GM21526 (cell line): ENCODE results near the gene AOPEP.

ENCODE experiments used
- ATAC-seq: cut with Tn5 transposase; IDR thresholded peaks from one replicate; pipeline ENCODE4 v1.9.1; 2021; ENCODE audit warnings: moderate library complexity; ENCODE audit not compliant: unreplicated experiment, low FRiP score

Gene AOPEP

DNA sequence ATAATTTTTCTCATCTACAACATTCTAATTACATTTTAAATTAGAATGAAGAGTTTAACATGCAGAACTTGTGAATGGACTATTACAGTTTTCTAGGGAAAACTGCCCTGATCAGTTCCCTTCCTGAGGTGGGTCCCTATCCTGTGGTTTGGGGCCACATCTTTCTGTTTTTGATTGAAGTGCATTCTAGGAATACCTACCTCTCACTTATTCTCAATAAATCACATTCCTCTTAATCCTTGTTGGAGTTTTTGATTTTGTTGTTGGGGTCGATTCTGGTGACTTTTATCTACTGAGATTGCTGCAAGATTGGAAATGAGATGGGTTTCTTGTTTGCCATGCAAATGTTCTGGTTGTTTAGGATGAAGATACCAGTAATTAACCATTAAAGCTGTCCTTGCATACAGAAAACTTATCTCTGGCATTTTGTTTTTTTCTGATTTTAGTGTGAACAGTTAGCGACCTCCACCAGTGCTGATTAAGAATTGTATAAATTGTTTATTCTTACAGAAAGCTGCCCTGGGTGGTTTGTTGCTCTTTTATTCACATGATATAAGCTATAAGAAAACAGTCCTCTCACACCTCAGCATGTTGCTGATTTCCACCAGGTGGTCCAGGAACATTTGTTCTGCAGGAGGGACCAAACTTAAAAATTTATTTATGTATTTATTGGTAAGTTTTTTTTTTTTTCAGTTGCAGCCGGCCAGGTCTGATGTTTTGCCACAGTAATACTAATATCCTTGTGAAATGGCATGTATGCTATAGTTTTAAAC lies 321.1 kb downstream of the AOPEP start:
- no peak for ATAC-seq

DNA sequence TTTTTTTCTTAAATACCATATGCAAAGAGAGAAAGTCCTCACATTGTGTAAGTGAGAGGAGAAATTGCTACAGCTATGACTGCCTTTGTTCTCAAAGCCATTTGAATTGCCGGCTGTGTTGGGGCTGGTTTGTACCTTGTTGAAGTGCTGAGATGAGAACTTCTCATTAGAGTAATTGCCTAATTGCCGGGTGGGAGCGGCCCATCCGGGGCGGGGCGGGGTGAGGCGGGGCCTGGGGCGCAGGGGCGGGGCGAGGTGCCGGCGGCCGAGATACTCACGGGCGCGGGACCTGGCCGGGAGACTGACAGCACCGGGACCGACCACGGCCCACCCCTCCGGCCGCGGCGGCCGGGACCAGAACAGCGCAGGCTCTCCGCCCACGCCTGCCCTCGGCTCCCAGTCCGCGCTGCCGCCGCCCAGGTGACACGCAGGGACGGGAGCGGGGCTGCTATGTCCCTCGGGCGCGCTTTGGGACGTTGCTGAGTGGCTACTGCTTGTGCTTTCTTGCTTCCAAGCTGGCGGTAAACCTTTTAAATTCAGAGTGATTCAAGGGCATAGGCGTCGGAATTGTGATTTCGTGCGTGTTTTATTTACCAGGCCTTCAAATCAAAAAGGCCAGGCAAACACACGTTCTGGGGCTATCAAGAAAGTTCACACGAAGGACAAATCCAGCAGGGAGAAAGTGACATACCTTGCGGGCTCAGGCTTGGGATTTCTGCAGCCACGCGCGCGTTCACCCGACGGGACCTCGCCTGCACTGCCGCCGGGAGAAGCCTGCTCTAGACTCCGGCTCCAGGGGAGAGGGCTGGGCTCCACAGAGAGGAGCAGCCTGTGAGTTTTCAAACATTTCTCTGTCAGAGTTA lies 322.0 kb downstream of the AOPEP start:
- ATAC-seq = peak; percentile 83

DNA sequence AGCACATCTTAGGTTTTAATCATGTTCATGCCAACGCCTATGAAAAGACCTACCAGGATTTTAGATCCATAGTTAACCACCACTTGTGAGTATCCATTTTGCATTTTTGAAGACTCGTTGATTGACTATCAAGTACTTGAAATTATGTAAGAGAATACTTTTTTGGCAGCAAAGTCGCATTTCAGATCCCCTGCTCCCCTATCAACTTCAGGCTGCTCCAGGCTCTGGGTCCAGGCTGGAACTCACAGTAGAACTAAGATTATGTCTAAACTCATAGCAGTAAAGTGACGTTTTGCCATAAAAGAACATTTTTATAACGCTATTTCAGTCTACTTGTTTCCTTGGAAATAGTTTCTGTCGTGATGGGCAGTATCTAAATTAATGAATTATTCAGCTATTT lies 323.3 kb downstream of the AOPEP start:
- ATAC-seq = no peak

DNA sequence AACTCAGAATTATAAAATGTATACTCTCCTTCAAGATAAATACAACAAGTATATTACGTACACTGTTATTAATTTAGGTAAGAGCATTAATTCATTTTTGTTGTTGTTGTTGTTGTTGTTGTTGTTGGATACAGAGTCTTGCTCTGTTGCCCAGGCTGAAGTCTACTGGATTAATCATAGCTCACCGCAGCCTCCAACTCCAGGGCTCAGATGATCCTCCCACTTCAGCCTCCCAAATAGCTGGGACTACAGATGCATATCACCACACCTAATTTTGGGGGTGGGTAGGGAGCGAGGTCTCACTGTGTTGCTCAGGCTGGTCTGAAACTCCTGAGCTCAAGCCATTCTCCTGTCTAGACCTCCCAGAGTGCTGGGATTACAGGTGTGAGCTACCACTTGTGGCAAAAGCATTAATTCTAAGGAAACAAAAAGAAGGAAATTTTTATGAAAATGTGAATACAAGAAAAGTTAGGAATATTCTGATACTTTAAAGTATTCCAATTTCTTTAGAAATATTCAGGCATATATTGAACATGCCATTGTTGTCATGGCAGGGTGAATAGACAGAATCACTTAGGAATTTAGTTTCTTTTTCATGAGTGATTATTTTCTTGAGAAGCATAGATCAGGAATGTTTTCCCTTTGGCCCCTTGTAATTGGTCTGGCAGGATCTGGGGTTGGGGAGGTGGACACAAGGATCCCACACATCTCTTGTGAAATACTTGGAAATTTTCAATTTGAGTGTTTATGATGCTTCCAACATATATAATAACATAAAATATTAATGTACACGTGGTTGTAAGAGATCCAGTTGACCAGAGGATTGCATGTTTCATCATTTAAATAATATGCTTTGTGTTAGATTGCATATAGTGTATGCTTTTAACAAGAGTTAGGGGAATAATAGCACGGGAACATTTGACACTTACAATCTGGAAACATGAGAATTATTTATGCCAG lies 327.4 kb downstream of the AOPEP start:
- ATAC-seq = no peak

DNA sequence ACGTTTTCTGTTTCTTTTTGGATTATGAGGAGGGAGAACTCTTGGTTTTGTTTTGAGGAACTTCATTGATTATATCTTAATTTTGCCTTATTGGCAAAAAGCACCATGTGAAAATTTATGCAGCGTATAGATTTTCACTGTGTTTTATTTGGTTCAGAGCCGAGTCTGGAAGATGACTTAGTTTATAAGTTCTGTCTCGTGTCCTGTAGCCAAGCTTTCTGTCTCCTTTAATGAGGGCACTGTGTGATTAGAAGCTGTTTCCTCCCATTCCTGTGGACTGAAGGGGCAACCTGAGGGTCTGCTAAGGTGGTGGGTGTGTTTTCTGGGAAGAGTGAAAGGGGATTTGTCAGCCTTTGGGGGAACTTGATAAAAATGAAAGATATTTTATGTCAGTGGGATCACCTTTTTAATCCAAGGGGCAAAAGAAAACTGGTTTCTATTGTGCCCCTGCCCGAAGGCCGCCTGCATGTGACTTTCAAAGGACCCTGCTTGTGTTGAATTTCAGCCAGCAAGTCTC lies 328.9 kb downstream of the AOPEP start:
- ATAC-seq = no peak

DNA sequence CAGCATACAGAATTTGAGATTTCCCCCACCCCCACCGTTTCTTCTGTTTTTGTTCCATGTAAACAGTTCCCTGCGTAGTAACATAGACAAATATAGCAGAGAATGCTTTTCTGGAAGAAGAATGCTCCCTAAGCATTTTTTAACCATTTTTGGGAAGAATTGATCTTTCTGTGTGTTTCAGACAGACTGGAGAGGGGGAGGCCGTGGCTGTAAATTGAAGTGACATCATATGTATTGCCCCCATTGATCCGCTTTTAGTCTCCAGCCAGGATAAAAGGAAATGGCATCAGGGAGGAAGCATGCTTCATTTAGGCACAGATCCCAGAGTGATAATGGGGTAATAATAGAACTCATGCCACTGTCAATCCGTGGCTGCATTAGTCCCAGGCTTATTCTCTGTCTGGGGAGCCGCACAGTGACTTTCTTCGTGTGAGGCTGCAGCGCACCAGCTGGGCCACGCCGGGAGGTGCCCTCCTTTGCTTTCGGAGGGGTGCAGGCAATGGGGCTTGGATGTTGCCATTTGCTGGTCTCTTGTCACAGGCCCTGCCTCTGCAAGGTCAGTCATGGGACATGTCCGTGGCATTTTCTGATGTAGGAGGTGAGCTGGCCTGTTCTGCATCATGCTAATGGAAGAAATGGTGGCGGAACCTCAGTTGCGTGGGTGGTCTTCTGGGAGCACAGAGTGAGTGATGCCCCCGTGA lies 329.5 kb downstream of the AOPEP start:
- no peak for ATAC-seq

DNA sequence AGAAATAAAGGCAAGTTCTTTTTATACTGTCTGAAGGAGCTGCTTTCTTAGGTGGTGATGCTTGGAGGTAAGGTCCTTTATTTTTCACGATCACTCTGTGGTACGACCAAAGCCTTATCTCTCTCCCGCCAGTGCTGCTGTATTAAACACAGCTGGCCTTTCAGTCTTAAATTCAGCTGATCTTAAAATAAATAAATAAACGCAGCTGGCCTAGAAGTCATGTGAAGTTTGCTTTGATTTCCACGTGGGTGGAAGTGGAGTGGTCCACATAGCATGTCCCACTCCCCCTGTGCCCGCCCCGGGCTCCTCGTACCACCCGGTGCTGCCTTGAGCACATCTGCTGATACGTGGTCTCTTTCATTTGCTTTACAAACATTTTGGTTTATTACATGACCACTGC lies 330.6 kb downstream of the AOPEP start:
- no peak for ATAC-seq

DNA sequence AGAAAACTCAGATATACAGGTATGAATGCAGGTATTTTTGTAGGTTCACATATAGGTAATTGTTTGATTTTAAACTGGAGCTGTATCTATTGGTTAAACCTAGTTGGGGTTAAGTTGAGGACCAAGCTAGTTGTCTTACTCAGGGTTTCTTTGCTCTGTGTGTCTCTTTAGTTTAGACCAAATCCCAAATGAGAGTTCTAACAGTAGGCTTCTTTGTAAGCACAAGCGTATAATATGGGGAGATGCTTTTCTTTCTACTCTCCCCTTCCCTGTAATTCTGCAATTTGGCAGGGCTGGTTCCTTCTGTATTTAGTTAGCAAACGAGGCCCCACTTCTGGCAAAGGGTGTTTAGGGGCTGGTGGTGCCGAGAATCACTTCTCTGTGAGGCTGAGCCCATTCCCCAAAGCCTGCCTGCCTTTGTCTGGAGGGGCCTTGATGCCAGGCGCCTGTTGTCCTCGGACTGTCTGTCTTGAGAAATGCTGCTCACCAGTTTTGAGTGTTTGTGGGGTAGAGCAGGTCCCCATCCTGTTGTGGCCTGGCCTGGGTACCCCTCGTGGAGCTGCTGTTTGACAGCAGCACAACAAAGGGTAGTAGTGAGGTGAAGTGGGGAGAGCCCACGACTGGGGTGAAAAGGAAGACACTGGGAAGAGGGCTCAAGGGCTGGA lies 331.8 kb downstream of the AOPEP start:
- no peak for ATAC-seq

DNA sequence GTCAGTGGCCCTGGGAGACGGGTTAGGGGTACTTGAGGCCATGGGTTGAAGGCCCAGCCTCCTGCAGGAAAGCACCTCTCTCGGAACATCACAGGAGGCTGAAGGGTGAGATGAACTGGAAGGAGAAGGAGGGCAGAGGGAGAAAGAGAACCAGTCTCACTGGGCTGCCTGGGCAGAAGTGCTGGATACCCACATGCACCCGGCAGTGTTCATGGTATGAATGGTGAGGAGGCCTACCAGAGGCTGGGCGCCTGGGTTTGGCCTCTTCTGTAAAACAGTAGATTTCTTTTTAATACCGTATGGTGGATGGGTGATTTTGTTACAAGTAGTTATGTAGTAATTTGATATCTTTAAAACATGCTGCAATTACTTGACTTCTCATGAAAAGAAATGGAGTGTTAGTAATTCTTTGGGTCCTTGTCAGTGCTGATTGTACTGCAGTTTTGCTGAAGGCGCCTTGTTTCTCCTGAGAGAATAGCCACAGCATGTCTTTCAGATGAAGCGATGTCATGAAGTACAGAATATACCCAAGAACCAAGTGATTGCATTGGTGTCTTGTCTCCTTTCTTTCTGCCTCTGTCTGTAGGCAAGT lies 332.4 kb downstream of the AOPEP start:
- ATAC-seq = no peak

DNA sequence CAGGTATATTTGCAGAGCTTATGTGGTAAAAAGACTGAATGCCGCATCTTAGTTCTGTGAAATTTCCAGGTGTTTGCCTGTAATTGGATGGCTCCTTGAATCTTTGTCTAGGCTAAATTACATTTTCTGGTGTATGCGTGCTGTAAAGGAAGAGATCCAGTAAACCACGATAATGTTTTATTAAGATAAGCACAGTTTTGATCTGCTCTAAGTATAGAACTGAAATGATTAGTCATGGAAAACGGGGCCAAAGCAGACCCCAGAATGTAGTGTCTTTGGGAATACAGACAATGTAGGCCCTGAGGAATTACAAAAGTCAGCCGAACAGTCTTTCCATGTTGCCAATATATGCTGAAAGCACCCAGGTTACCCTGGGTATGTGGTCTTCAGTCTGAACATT lies 333.7 kb downstream of the AOPEP start:
- ATAC-seq = no peak

DNA sequence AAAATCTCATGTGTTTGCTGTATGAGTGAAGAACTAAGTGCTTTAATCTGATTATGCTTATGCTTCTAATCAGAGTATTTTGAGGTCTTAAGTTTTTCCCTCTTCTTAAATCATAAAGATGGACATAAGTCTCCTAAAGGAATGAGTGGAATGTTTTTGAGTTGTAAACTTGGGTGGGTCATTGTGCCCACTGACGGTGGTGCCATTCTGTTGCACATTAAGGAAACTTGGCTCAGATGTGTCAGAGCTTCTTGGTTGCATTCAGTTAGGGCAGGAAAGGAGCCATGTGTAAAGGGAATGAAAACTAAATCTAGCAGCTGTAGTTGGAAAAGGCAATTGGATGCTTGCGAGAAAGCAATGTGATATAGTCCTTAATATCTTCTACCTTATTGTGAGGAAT lies 334.4 kb downstream of the AOPEP start:
- ATAC-seq = no peak

DNA sequence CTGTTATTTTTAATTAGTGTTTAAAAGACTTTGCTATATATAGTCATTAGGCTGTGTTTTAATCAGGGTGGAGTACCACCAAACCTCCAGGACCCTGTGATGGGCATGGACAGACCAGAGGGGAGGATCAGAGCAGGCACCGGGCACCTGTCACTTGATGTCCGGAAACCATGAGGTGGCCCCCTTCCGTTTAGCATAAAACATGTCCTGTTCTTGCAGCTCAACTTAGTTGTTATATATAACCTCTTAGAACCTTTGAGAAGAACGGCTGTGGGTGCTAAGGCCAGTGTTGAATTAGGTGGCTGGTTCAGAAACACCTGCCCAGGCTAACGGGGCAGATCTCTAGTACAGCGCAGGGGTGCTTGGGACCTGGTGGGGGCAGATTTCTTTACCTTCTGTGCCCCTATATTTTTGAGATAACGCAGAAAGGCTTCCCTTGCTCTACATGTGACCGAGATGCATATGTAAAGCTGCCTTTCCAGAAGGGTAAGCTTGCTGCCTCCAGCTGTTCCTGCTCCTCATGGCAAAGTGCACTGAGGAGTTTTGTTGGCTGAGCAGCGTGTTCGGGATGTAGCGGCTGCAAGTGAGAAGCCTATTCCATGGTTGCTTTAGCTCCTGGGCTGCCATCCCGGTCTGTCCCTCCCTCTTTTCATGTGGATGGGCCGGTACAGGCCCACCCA lies 335.6 kb downstream of the AOPEP start:
- ATAC-seq = no peak

DNA sequence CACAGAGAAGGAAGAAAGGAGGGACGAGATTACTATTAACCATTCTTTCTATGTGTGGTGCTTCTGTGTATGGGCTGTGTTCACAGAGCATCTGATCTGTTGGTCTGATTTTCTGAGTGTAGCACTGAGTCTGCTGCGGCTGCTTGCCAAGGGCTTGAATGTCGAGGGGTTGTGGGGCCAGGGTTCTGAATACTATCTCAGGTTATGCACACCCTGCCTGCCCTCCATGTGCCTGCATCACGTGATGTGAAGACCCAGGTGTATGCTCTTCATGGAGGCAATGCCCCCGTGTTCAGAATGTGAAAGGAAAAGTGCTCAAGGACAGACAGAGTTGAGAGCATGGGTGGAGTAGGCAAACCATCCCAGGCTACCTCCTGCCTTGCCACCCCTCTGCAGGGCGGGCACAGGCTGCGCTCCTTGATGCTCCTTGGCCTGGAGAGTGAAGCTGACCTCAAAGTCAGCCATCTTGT lies 336.1 kb downstream of the AOPEP start:
- no peak for ATAC-seq

DNA sequence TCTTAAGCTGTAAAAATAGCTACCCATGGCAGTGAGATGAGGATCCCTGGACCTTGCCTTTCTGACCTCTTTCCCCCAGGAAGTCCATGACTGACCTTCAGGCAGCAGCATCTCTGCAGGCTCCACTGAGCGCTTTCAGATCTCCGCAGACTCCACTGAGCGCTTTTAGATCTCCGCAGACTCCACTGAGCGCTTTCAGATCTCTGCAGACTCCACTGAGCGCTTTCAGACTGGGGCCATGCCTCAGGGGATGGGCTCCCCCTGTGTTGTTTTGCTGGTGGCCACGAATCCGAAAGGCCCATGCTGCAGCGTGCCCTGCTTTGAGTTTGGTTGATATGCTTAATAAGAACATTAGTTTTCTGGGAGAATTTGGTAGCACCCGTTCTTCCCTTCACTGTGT lies 336.8 kb downstream of the AOPEP start:
- no peak for ATAC-seq

DNA sequence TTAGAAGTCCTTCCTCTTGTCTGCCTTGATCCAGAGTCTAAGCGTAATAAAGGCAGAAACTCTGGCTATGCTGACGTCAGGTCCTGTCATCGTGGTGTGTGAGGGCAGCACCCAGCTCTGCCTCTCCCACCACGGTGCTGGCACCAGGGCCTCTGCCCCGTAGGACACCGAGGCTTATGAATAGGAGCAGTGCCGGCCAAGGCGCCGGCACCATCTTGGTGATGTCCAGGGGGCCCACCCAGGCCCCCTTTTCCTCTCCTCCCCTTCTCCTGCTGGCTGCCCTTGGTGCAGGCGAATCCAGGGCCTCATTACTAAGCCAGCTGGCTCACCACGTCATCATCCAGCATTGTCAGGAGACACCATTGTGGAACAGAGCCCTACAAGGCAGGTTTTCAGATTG lies 338.7 kb downstream of the AOPEP start:
- ATAC-seq = no peak

DNA sequence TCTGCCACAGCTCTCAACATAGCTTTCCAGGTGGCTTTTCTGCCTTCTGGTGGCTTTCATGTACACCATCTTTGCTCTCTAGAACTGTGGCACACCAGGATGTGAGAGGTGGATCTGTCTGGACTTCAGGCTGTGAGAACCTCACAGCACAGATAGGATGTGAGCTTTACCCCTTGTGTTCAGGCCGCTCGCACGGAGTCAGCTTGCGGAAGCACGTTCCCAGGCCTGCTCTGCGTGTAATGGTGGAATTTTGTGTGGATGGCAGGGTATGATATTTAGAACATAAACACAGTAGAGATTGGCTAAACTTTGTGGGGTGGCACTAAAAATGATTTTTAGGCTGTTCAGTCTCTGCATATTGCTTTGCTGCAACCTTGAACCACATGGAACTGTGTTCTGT lies 340.6 kb downstream of the AOPEP start:
- no peak for ATAC-seq

DNA sequence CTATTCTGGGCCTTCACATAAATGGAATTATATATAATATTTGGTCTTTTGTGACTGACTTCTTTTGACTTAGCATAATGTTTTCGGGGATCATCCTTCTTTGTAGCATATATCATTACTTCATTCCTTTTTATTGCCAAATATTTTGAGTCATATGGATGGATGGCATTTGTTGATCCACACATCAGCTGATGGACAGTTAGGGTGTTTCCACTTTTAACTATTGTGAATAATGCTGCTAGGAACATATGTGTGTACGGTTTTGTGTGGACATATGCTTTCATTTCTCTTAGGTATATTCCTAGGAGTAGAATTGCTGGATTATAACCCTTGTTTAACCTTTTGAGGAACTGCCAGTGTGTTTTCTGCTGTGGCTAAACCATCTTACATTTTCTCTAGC lies 341.4 kb downstream of the AOPEP start:
- ATAC-seq = no peak

DNA sequence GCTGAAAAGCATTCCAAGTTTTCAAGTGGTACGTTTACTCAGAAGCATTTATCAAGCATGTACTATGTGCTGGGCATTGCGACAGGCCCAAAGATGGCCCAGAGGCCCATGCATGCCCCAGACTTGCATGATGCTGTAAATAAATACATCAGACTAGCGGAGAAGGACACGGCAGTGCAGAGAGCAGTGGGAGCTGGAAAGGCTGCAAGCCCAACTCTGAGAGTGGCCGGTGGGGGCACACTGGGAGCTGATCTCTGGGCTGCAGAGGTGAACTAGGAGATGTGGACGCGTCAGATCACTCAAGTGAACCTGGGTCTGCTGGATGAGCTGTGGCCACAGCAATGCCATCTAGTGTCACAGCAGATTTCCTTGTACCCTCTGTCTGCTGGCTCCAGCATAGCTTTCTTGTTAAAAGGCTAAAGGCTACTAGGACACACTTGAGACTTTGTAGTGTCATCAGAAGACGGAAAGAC lies 344.1 kb downstream of the AOPEP start:
- ATAC-seq = no peak
